GM12892 (cell line): Measurements from ENCODE around the gene MPRIP.

ENCODE experiments used
- POLR2A ChIP-seq: IDR thresholded peaks from 2 replicates; pipeline ENCODE4 v1.6.1; 2011; ENCODE audit warnings: low read depth, low read length, control low read depth
- POLR2AphosphoS5 ChIP-seq: IDR thresholded peaks from 2 replicates; pipeline ENCODE4 v1.6.1; 2011; ENCODE audit warnings: low read depth, low read length, control low read depth
- TAF1 ChIP-seq: IDR thresholded peaks from 2 replicates; pipeline ENCODE4 v1.6.1; 2011; ENCODE audit warnings: low read depth, mild to moderate bottlenecking, control low read depth, low read length, borderline replicate concordance

- TF ChIP-seq POLR2AphosphoS5 (no peak), POLR2A (no peak), TAF1 (no peak)
Observed at GRCh38 chr17:17108451-17109049, 66.3 kb downstream of the MPRIP start.
